NCI-H526 (cell line): ENCODE data around the gene MT1X.
A peak's percentile ranks its signal among the peaks of the same experiment; 100 is the strongest.
"Not testable (repeated sequence)": the region's sequence is repeated elsewhere in the genome, so short reads cannot be mapped to it uniquely, and the experiment has no call there.

Experiments
- DNase-seq, 2 experiments: peaks; one replicate each; lab custom pipeline; 2025; lab: John Stamatoyannopoulos, UW

MT1X gene

DNA sequence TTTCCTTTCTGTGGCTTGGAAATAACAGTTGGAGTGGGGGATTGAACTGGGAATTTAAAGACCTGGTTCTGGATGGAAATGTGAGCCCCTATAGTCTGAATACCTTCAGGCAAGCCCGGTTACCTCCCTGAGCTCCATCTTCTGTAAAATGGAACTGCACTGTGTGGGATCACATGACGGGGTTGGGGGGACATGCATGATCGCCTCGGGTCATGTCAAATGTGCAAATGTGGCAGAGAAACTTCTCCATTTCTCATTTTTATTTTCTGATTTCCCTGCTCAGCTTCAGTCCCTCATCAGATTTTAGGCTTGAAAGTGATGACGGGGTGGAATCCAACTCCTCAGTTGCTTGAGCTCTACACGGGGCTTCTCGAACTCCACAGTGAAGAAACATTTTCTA lies 29.1 kb upstream of the MT1X start:
- DNase-seq: no peak

DNA sequence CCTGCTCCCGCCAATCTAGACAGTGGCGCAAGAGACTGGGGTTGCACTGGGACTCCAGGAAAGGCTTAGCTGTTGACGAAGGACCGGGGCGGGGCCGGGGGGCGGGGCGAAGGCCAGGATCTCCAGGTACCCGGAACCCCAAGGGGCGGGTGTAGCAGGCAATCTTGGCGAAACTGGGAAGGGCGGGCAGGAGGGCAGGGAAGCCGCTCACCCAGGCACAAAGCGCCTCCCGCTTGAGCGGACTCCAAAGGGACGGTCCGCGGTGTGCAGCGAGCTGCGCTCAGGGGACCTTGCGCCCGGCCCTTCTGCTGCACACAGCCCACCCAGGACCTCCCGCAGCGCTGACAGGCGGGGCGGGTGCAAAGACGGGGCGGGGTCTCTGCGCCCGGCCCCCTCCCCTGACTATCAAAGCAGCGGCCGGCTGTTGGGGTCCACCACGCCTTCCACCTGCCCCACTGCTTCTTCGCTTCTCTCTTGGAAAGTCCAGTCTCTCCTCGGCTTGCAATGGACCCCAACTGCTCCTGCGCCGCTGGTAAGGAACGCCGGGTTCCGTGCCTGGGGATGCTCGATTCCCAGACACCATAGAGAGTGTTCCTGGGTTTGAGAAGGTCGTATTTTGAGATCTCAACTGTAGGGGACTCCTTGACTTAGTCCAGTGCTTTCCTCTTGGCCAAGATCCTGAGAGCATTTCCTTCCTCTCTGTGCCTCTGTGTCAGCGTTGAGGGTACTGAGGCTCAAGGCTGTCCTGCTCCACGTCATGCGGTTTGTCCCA lies 24.5 kb upstream of the MT1X start, which contains the start of gene MT1F:
TSS of gene MT1F (plus strand) at position 405 of the 772 bp plus-strand sequence. CDS start at position 505, 100 bp downstream.
- DNase-seq: peak; percentile 59 to 86

DNA sequence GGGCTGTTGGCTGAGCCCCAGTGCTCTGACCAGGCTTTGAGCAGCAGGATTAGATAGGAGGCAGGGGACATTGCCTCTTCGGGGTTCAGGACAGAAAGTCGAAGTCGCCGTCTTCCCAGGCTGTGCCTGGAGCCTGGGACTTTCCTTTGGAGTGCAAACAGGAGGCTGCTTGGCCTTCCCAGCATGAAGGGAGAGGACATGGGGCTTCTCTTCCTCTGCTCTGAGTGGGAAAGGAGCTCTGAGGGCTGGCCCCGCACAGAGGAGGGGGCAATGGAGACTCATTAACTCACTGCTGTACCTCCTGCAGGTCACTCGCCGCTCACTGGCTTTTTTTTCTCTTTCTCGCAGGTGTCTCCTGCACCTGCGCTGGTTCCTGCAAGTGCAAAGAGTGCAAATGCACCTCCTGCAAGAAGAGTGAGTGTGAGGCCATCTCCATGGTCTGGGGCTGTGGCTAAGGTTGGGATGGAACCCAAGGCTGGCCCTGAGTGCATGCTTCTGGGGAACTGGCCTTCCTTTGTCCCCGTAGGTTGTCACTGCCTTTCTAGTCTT lies 23.9 kb upstream of the MT1X start:
- DNase-seq: peak in 1 of 2 experiments; percentile 15

DNA sequence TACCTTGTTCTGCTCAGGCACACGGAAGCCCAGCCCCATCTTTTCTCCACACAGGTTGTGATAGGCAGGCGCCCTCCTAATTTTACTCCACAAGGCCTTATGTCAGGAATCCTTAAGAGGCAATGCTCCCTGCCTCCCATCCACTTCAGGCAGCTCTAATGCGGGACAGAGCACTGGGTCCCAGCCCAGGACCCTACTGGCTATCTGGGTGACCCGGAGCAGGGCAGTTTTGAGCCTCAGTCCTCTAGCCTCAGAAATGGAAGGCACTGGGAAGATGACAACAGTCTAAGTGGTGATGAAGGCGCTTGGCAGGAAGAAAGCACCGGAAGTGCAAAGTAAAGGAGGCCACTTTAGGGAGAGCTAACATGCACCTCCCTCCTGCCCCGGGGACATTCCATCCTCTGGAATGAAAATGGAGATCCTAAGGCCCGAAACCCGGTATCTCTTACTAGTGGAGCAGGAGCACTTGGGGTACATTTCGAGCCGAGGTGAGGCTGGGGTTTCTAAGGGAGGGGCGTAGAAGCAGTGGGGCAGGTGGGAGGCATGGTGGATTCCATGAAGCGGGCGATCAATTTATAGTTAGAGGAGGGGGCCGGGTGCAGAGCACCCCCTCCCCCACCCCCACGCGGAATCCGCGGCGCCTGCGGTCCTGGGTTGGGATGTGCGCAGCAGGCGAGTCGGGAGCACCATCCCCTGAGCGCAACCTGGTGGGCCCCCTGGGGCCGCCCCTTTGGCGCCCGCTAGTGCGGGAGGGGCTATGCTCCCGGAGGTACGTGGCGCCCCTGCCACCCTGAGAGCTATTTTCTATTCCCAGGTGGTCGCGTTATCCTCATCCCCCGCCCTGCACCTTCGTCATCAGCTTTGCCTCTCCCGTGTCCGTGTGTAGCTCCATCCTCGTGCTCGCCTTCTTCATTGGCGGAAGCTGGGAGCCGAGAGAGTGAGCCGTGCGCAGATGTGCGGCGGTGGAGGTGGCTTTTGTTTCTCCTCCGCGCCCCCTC lies 19.6 kb upstream of the MT1X start:
- DNase-seq: peak in 1 of 2 experiments; percentile 15

DNA sequence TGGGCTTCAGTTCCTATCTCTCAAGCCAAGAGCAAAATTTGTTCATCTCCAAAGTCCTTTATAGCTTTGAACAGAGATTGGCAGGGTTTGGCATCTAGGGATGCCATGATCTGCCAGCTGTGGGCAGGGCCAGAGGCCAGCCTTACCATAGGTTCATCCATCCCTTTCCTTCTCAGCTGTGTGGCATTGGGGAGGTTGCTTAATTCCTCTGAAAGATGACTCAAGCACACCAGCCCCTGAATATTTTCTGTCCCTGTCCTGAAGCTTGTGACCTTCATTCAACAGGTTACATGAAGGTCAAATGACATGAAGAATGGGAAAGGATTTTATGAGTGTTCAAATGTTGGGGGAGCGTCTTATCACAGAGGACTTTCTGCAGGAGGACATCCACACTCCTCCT lies 17.8 kb upstream of the MT1X start:
- no peak for DNase-seq

DNA sequence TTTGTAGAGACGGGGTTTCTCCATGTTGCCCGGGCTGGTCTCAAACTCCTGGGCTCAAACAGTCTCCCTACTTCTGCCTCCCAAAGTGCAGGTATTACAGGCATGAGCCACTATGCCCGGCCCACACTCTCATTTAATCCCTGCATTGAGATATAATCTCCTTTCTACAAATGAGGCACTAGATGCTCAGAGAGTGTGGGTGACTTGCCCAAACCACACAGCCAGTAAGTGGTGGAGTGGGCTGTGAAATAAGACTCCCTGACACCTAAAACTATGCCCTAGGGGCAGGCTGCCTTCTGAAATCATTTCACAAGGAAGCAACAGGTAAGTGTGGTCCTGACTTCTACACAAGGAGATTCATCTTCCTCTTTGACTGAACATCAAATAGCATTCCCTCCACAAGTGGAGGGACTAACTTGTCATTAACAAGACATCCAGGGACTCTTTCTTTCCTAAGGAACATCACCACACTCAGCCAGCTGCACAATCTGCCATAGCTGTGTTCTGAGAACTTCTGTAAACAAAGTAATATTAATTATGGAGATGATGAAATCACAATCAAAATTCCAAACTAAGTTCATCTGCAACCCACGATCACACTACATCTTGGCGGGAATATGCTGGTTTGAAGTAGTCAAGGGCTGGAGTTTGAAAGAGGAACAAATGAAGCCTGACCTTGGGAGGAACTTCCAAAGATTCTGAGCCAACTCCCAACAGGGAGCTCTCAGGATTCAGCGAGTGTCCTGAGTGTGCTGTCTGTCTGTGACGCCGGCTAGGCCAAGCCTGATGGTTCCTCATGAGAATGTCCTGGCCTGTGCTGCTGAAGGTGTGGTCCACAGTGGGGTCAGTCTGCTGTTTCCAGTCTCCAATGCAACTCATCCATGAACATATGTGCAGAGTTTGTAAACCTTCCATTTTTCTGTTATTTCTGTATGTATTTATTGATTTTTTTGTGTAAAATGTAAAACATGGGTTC lies 16.7 kb upstream of the MT1X start:
- not testable (repeated sequence) for DNase-seq

DNA sequence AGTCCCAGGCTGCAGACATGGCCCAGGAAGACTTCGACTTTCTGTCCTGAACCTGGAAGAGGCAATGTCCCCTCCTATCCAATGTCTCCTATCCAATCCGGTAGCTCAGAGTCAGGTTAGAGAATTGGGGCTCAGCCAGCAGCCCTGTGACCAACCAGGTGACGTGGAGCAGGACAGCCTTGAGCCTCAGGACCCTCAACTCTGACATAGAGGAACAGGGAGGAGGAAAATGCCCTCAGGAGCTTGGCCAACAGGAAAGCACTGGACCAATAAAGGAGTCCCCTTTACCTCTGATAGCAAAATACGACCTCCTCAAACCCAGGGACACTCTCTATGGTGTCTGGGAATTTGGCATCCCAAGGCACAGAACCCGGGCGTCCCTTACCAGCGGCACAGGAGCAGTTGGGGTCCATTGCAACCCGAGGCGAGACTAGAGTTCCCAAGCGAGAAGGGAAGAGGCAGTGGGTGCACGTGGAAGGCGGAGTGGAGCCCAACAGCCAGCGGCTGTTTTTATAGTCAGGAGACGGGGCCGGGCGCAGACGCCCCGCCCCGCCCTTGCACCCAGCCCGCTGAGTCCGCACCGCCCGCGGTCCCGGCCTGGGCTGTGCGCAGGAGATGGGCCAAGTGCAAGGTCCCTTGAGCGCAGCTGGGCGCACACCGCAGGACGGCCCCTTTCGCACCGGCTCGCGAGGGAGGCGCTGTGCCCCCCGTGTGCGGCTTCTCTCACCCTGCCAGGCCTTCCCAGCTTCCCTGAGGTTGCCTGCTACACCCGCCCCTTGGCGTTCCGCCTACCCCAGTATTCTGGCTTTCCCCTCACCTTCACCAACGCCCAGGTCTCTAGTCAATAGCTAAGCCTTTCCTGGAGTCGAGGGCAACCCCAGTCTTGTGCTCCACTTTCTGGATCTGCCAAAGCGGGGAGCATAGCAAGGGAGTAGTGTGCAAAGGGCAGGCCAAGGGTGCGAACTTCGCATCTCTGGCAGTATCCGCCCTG lies 14.4 kb upstream of the MT1X start, which contains the start of gene MT1G:
TSS of gene MT1G (minus strand) at position 485 of the 991 bp plus-strand sequence. CDS start at position 413, 72 bp downstream.
- DNase-seq: peak; percentile 38 to 85

DNA sequence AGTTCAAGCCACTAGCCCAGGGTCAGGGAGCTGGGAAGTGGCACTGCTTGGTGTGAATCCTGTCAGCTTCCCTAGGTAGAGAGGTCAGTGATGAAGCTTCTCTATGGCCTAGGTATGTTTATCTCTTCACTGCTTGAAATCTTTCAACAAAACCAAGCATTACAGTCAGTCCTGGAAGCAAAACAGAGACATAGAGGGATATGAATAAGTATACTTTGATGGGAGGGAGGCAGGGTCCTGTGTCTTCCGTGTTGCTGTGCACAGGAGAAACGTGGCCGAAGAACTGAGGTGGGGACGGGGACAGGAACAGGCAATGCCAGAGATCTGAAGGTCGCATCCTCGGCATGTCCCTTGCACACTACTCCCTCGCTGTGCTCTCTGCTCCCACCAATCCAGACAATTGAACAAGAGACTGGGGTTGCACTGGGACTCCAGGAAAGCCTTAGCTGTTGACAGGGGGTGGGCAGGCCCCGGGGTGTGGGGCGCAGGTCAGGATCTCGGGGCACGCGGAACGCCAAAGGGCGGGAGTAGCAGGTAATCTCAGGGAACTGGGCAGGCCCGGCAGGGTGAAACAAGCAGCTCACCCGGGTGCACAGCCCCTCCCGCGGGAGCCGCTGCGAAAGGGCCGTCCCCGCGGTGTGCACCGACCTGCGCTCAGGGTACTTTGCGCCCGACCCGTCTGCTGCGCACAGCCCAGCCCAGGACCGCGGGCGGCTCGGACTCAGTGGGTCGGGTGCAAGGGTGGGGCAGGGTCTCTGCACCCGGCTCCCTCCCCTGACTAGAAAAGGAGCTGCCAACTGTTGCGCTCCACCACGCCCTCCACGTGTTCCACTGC lies 13.0 kb upstream of the MT1X start, which contains the start of gene MT1H:
TSS of gene MT1H (plus strand) at position 810 of the 835 bp plus-strand sequence. CDS start 71 bp downstream, outside the sequence.
- DNase-seq: no peak

DNA sequence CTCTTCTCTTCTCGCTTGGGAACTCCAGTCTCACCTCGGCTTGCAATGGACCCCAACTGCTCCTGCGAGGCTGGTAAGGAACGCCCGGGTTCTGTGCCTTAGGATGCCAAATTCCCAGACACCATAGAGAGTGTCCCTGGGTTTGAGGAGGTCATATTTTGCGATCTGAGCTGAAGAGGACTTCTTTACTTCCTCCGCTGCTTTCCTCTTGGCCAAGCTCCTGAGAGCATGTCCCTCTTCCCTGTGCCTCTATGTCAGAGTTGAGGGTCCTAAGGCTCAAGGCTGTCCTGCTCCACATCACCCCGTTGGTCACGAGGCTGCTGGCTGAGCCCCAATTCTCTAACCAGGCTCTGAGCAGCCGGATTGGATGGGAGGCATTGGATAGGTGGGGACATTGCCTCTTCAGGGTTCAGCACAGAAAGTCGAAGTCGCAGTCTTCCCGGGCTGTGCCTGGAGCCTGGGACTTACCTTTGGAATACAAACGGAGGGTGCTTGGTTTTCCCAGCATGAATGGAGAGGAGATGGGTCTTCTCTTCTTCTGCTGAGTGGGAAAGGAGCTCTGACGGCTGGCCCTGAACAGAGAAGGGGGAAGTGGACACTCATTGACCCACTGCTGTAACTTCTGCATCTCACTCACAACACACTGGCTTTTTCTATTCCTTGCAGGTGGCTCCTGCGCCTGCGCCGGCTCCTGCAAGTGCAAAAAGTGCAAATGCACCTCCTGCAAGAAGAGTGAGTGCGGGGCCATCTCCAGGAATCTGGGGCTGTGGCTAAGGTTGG lies 12.2 kb upstream of the MT1X start:
- DNase-seq: no peak

DNA sequence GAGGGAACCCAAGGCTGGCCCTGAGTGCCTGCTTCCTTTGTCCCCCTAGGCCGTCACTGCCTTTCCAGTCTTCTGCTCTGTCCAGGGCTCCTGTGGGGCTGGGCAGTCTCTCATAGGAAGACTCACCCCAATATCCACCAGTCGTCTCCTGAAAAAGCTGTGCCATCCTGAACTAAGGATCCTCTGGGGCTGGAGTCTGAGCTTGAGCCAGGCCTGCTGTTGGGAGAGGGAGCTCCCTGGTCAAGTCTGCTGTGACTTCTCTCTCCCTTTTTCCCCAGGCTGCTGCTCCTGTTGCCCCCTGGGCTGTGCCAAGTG lies 11.7 kb upstream of the MT1X start:
- no peak for DNase-seq

DNA sequence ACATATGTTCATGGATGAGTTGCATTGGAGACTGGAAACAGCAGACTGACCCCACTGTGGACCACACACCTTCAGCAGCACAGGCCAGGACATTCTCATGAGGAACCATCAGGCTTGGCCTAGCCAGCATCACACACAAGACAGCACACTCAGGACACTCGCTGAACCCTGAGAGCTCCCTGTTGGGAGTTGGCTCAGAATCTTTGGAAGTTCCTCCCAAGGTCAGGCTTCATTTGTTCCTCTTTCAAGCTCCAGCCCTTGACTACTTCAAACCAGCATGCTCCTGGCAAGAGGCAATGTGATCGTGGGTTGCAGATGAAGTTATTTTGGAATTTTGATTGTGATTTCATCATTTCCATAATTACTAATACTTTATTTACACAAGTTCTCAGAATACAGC lies 10.6 kb upstream of the MT1X start:
- DNase-seq: not testable (repeated sequence)

DNA sequence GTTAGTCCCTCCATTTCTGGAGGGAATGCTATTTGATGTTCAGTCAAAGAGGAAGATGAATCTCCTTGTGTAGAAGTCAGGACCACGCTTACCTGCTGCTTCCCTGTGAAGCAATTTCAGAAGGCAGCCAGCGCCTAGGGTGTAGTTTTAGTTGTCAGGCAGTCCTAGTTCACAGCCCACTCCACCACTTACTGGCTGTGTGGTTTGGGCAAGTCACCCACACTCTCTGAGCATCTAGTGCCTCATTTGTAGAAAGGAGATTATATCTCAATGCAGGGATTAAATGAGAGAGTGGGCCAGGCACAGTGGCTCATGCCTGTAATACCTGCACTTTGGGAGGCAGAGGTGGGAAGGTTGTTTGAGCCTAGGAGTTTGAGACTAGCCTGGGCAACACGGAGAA lies 10.1 kb upstream of the MT1X start:
- not testable (repeated sequence) for DNase-seq

DNA sequence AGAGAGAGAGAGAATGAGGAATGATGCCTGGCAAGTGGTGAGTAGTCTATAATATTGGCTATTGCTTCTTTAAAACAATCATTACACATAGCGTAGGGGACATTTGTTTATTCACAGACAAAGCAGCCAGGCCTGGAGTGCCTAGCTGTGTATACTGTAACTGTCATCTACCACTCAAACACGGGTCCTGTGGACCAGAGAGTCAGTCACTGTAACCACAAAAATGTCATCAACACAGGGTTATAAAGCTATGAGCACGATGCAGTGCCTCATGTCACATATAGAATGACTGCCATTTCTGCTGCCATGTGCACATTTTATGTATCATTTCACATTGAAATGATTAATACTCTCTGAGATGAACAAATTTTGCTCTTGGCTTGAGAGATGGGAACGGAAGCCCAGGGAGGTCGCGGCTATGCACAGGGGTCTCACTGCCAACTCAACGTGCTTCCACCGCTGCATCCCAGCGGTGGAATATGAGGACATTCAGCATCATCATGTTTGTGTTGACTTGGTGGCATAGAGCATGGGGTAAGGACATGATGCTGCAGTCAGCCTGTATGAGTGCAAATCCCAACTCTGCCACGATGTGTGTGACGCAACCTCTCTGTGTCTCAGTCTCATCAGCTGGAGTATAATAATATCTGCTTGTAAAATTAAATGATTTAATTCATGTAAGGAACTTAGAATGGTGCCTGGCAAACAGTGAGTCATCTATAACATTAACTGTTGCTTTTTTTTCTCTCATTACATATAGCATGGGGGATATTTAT lies 9.3 kb upstream of the MT1X start:
- DNase-seq: no peak

DNA sequence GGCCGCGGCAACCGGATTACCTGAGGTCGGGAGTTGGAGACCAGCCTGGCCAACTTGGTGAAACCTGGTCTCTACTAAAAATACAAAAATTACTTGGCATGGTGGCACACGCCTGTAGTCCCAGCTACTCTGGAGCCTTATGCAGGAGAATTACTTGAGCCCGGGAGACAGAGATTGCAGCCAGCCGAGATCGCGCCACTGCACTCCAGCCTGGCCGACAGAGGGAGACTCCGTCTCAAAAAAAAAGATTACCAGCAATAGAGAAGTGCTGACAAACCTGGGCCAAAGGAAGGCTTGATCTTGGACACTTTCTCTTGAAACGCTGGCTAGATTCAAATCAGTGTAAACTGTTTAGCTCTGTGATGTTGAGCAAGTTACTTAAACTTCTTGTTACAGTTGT lies 8.3 kb upstream of the MT1X start:
- DNase-seq: peak in 1 of 2 experiments; percentile 15

DNA sequence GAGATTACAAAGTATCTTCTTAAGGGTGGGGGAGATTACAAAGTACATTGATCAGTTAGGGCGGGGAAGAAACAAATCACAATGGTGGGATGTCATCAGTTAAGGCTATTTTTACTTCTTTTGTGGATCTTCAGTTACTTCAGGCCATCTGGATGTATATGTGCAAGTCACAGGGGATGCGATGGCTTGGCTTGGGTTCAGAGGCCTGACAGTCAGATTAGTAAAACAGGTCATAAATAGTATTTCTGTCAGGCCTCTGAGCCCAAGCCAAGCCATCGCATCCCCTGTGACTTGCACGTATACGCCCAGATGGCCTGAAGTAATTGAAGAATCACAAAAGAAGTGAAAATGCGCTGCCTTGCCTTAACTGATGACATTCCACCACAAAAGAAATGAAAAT lies 7.7 kb upstream of the MT1X start:
- DNase-seq: not testable (repeated sequence)

DNA sequence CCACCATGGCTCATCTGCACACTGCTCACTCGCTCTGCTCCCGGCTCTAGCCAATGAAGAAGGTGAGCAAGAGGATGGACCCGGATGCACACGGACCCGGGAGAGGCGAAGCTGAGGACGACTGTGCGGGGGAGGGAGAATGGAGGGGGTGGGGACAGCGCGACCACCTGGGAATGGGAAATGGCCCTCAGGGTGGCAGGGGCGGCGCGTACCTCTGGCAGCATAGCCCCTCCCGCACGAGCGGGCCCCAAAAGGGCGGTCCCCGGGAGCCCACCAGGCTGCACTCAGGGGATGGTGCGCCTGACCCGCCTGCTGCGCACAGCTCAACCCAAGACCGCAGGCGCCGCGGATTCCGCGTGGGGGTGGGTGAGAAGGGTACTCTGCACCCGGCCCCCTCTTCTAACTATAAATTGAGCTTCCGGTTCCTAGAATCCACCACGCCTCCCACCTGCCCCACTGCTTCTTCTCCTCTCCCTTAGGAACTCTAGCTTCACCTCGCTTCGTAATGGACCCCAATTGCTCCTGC lies 6.5 kb upstream of the MT1X start:
- no peak for DNase-seq

DNA sequence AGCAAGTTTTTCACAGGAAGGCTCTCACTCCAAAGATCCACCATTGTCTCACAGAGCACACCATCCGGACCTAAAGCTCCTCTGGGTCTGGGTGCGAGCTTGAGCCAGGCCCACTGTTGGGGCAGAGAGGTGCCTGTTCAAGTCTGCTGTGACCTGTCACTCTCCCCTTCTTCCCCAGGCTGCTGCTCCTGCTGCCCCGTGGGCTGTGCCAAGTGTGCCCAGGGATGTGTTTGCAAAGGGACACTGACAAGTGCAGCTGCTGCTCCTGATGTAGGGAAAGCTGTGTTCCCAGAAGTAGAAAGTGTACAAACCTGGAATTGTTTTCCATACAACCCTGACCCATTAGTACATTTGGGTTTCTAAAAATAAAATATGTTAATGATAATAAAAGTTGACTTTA lies 4.8 kb upstream of the MT1X start:
- no peak for DNase-seq
